Measurements from ENCODE around the gene GPS1. TPM values are rescaled to one million over a fixed set of nuclear protein-coding genes. Genes with fewer than 3 reads are reported as not detected.

The GPS1 gene
- total RNA-seq, 1 donor from 2014 or later = 84.2 TPM

DNA sequence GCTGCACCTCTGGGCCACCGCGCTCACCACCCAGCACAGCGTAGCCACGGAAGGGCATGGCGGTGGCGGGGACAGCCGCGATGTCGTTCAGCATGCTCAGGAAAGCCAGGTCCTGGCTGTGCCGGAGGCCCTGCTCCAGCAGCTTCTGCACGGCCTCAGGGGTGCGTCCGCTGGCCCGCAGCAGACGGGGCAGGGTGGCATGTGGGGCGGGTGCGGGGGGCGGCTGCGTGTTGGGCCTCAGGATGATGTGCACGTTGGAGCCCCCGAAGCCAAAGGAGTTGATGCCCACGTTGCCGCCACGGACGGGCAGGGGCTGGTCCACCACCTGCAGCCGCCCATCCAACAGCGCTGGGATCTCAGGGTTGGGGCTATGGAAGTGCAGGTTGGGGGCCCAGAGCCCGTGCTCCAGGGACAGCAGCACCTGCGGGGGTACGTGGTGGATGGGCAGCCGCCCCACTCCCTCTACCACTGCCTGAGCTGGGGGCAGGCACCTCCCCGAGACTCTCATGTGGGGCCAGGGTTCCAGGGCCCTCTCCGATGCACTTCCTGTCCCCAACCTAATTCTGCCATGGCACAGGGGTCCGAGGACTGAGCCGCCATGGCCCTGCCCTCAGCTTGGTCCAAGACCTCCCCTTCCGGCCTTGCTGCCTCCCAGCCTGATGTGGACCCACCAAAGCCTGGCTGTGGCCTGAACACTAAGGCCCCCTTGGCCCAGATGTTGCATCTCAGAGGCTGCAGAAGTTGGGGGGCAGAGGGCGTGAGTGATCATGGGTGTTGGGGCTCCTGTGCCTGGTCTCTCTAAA lies 39.8 kb downstream of the GPS1 start:
- DNase-seq = no peak

DNA sequence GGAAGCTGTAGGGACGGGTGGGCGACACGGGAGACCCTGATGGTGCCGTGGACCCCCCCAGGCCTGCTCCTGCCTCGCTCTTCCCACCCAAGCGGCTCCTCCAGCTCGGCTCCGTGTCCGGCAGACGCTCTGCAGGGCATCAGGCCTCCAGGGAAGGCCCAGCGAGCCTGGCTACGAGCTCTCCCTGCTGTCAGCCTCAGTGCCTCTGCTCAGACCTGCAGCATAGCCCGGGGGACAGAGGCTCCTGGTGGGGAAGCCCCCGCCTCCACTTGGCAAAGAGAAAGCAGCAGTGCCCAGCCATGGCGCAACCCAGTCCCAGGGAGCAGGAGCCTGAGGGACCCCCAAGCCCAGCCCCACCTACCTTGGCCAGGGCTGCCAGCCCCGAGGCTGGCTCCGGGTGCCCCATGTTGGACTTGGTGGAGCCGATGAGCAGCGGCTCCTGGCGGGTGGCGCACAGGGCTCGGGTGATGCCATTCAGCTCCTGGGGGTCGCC lies 40.4 kb downstream of the GPS1 start:
- no peak for DNase-seq

DNA sequence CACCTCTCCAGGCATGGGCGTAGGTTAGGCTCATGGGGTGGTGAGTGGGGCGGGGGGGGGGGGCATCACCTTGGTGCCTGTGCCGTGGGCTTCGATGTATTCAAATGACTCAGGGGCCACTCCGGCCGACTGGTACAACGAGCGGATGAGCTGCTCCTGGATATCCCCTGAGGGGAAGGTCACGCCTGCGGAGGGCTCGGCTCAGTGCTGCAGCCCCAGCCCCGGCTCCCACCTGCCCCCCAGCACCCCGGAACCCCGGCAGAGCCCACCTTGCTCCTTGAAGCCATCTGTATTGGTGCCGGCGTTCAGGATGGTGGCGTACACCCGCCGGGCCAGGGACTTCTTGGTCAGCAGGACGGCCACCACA lies 40.9 kb downstream of the GPS1 start:
- DNase-seq = no peak

DNA sequence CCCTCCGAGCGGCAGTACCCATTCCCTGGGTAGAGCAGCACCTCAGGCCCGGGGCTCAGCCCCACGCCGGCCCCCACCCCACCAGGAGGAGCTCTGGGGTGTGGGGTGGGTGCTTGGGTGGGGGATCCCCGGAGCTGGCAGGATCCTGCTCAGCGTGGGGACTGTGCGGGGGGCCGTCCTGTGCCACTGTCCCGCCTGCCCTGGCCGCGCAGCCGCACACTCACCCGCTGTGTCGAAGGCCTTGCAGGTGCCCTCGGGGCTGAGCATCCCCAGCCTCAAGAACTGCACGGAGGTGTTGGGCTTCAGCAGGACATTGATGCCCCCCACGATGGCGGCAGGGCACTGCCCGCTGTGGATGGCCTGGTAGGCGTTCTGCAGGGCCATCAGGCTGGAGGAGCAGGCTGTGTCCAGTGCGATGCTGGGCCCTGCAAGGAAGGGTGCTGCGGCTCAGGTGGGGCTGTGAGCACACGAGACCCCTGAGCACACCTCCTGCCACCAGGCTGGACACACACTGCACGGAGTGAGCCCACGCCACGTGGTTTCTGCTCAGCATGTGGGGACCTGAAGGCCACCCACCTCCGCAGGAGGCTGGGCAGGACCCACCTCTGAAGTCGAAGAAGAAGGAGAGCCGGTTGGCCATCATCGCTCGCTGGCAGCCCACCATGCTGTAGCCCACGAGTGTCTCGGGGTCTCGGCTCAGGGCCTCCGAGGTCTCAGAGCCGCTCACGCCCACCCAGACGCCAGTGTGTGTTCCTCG lies 41.5 kb downstream of the GPS1 start:
- DNase-seq = no peak

DNA sequence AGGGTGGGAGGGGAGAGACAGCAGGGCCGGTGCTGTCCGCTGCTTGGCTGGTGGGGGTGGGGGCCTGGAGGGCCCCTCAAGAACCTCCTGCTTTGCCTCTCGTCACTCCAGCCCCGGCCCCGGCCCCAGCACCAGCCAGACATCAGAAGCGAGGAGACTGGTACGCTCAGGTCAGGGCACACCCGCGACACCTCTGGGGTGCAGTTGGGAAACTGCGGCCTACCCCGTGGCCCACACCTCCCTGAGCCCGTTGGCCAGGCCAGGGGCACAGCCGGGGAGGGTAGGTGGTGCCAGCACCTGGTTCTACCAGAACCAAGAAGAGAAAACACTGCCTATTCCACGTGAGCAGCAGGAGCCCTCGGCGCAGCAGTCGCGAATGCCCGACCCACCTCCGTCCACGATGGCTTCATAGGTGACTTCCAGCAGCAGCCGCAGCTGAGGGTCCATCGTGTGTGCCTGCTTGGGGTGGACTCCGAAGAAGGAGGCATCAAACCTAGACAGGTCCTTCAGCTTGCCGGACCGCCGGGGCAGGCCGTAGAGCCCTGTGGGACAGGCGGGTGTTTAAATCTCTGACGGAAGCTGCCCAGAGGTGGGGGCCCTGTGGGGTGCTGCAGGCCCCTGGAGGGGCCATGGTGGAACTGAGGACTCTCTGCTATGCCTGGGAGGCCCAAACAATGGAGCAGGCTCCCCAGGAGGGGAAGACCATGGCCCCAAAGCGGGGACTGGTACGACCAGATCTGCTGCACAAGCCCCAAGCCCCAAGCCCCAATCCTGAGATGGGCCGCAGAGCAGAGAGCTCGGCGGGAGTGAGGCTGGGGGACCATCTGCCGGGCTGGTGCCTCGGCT lies 43.5 kb downstream of the GPS1 start:
- no peak for DNase-seq

DNA sequence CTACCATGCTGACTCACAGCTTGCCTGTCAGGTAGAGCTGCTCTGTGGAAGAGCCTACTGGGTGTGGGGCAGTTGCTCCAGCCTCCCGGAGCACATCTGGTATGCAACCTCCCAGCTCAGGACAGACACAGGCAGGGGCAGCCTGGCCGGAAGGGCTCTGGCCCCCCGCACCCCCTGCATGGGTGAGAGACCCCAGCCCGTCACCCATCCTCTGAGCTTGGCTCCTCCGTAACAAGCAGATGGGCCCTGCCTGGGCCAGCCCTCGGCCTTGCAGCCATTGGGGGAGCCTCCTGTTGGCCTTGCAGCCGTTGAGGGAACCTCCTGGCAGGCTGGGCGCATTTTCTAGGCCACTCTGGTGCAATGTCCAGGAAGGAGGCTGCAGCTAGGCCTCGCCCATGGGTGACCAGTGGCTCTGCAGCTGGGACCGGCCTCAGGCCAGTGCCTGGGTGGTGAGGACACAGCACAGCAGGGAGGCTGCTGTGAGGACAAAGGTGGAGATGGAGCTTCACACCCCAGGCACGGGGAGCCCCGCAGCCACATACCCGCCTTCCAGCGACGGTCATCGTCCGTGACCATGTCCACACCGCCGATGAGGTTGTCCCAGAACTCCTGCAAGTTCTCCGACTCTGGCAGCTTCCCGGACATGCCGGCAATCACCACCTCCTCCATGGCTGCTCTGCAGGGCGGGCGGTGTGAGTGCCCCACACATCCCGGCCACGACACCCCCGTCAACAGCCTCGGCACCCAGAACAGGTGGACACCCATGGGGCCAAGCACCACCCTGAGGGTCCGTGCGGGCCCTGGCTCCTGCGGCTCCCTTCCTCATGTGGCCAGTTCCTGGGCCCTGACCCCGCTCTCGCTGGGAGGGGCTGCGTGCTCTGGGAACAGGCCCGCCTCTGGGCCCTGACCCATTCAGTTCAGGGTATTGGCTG lies 44.3 kb downstream of the GPS1 start:
- no peak for DNase-seq

DNA sequence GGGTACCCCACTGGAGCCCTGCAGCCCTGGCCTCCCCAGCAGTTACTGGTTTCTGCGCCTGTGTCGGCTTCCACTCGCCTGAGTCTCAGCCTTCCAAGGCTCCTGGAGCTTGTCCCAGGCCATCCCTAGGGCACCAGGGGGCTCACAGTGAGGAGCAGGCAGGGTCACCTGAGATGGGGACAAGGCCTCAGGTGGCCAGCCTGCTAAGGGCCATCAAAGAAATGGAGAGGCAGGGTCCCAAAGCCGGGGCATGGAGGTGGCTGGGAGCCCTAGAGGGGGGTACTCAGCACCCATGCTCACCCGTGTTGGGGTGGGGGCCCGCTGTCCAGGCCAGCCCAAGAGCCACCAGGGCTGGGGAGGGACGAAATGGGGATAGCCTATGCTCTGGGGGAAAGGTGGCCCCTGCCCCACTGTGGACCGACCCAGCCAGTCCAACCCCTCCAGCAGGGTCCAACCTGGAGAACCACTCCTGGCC lies 45.0 kb downstream of the GPS1 start:
- no peak for DNase-seq

DNA sequence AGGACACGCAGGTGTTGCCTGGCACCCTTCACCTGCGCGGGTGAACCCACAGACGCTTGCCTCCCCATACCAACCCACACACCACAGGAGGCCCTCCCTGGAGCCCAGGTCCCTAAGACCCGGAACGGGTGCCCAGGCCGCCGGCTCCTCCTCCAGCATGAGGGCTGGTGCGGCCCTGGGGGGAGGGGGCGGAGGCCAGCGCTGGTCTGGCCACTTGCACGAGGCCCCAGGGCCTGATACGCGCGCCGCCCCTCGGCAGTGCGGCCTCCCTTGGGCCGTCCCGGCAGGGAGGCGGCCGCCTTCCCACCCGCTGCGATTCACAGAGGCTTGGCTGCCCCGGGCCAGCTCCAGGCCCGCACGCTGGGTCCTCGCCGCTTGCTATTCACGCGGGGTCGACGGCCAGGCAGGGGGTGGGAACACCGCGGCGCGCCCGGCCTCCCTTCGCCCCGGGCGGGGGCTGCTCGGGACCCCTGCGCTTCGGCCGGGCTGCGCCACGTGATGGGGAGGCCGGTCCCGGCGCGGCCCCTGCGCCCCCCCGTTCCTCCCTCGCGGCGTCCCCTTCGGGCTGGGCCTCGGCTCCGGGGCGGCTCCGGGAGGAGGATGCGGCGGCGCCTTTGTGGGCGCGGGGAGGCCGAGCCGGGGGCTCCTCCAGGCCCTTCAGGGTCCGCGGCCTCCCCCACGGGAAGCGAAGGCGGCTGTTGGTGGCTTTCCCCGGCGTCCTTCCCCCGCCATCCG lies 45.7 kb downstream of the GPS1 start:
- DNase-seq = peak; percentile 71

DNA sequence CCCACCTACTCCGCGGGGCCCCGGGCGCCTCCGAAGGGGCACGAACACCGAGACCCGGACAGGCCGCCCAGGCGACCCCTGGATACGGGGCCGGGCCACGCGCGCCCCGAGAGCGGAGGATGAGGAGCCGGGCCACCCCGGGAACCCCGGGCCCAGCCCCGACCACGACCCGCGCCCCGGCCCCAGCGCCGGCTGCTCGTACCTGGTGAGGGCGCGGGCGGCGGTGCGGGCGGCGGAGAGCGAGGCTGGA lies 46.1 kb downstream of the GPS1 start:
- DNase-seq = no peak

DNA sequence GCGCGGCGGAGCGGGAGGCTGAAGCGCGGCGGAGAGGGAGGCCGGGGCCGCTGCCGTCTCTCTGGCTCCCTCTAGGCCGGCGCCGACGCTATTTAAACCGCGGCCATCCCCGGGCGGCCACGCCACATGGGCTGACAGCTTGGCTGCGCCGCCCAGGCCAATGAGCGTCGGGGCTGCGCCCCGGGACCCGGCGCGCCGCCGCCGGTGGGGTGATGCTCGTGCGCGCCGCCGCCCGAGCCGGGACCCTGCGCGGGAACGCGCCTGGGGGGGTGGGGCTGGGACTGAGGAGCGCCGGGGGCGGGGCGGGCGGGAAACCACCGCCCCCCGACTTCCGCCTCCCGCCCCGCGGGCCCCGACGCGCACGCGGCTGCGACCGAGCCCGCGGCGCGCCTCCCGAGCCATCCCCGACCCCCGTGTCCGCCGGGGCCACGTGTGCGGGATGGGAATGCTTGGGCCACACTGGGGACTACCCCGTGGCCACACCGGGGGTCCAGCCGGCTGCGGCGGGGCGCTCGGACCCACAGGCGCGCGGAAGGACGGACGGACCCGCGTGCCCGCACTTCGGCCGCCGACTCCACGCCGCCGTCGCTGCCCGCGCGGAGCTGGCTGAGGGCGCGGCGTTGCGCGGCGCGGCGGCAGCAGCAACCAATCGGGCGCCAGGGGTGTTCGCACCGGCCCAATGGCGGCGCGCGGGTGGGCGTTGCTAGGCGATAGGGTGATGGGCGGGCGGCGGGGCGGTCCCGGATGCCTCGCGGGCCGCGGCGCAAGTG lies 46.7 kb downstream of the GPS1 start, which contains the start of gene FASN:
FASN (minus strand) TSS at position 68 of the 770 bp plus-strand sequence. CDS start 1,791 bp downstream, outside the sequence.
- DNase-seq = peak; percentile 97

DNA sequence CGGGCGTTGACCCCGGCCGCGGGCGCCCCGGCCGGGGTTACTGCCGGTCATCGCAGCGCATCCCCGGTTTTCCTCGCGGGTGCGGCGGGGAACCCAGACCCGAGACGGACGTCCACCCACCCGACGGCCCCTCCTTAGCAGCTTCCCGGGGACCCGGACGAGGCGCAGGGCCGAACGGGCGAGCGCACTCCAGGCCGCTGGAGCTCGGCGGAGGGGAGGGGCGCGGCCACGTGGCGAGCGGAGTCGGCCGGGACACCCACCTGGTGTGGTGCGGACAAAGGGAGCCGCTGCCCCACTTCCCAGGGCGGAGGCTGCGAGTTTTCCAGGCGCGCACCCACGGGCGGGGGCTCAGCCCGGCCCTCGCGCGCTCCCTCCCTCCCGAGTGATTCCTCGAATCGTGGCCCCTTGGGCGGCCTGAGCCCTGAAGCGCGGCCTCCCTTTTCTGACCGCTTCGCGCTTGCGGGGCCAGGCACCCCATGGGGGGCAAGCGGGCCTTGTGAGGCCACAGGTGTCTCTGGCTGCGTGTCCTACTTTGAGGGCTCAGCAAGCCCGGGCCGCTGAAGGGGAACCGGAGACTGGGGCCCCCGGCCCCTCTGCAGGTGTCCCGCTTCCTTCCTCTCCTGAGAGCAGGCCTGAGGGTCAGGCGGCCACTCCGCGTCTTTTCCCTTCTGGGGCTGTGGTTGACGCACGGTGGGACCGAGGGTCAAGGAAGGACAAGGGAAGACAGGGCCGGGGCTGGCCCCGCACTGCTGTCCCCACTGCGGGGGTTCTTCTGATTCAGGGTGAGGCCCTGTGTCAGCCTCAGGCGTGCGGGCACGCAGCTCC lies 47.5 kb downstream of the GPS1 start:
- DNase-seq = no peak

DNA sequence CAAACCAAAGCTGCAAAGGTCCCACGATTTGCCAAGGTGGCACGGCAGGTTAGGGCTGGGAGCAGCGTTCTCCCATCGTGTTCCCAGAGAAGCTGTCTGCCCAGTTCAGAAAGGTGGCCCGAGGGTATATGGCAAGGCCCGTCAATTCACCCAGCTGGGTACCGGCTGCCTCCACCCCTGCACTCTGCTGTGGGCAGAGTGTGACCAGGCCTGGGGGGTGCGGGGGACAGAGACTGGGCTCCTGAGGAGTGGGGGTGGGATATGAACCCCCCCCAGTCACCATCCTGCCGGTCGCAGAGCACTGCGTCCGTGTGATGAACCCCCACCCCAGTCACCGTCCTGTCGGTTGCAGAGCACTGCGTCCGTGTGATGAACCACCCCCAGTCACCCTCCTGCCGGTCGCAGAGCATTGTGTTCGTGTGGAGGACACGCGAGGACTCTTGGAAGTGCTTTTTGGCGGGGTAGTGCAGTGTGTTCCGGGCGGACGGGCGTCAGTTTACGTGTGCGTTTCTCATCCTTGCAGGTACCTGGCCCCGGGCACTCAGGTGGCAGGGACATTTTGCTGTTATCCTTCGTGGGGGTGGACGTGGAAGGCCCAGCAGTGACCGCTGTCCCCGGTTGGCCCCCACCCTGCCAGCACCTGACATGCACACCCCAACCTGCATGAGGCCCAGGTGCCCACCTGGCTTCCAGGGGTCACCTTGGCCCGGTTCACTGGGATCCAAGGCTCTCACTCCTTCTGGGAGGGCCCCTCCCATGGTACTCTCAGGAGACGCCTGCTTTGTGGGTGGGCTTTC lies 49.0 kb downstream of the GPS1 start:
- DNase-seq = no peak

DNA sequence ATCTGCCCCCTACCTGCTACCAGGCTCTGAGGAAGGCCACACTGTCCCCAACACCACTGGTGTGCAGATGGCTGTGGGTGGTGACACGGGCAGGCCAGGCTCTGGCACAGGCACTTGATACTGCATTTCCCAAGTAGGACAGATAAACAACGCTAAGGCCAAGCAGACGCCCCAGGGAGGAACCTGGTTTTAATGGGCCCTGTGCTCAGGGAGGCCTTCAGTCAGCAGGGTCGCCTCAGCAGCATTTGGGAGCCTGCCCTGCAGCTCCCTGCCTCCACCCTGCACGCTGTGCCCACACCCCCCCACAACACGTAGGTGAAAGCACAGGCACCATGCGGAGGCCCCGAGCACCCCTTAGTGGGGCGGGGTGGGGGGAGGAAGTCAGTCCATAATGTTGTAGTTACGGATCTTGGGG lies 49.6 kb downstream of the GPS1 start:
- DNase-seq = no peak

DNA sequence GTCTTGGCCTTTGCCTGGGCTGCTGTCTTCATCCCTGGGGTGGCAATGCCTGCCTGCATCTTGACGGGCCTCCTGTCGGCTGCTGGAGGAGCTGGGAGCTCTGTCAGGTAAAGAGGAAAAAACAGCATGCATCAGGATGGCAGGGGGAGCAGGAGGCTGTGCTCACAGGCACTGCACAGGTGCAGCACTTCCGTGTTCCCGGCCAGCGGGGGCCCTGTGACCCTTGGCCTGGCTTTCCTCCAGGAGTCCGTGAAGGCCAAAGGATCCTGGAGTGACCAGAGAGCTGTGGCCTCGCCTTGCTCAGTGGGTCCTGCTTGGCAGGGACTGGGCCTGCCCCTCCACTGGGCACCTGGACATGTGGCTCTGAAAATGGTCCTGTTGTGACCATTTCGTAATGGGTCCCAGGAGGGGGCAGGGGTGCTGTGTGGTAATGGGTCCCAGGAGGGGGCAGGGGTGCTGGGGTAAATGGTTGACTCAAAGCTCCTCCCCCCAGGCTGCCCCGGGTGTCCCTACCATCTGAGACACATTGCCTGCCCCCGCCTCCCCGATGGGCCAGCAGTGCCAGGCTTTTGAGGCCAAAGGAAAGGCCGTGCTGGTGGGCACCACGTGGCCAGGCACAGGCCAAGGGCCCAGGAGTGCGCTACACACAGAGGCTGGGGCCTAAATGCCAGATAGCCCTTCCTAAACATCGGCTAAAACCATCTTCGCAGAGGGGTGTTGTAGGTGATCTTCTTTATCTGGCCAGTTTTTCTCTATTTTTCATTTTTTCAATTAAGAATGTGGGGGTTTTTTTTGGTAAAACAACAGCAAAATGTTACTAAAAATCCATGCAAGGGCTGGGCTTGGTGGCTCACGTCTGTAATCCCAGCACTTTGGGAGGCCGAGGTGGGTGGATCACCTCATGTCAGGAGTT lies 50.3 kb downstream of the GPS1 start:
- no peak for DNase-seq

DNA sequence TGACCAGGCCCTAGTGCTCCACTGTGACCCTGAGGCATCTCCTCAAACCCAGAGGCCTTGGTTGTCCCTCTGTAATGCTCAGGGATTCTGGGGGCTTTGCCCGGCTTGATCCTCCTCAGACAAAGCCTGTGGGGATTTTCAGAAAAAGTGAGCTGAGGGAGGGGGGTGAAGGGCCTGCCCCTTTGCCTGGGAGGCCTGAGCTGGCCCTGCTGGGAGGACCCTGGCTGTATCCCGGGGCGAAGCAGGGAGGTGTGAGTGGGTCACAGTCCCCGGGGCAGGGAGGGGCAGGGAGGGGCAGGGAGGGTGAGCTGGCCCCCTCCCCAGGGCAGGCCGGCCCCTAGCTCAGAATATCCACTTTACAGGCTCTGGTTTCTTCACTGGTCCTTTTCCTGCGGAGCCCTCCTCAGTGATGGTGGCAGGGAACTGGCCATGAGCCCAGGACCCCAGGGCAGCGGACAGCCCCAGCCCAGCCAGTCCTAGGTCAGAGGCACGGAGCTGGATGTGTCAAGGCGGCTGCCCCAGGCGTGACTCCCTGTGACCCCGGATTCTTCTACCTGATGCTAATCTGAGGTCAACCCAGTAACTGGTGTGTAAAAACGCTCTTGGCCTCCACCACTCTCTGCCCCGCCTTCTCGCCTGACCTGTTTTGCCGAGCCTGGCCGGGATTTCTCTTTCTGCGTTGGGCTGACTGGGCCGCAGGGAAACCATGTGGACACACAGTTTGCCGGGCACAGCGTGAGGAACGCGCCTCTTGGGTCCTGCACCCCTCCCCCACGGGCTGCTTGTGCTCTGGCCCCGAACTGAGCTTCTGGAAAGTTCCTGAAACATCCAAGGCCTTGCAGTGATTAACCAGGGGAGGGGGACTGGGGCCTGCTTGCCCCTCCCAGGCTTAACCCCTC lies 52.1 kb downstream of the GPS1 start:
- DNase-seq = no peak

DNA sequence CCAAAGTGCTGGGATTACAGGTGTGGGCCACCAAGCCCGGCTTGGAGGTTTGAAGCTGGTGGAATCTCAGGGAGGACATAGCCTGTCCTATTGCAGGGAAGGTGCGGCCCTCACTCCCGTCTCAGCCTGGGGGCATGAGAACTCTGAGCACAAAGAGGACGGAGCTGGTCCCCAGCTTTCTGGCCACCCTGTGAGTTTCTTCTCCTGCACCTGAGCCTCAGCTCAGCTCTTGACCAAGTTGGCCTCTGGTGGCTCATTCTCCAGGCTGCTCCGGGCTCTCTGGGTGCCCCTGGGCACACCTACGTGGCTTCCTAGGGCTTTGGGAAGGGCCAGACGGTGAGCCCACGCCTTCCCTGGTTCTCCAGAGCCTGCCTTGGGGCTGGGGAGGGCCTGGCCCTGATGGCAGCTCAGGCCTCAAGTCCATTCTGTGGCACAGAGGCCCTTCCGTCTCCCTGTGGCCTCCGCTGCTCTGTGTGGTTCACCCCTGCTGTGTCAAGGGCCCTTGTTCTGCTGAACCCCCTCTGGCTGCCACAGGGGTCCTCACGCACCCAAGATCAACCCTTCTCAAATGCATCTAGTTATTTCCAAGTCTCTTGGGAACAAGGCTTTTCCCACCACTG lies 53.2 kb downstream of the GPS1 start:
- DNase-seq = no peak

Measured in dermis blood vessel endothelial cell (primary cell).